ENCODE results near the gene EDC3. TPM values are rescaled to one million over a fixed set of nuclear protein-coding genes. Genes with fewer than 3 reads are reported as not detected.

The EDC3 gene
- polyA plus RNA-seq, 1 of the 3 experiments (the other 2 are of a cell fraction) = 34.9 TPM

GRCh38 chr15:74614744-74615507 lies 80.9 kb downstream of the EDC3 start:
- WGBS (ENCODE audit: low lambda C conversion rate) = 1% methylated on average over 15 of the region's 76 CpGs
- DNase-seq = peak; percentile 71
- H3K9me3 ChIP-seq = no peaks in the 10 kb centered on the region
- H3K9ac ChIP-seq = peak overlapping the region; percentile 98
- peaks cover 11% of the 10 kb centered on the region for H3F3A ChIP-seq (replicated peaks; ENCODE audit: insufficient read depth)
- H3K4me3 ChIP-seq (ENCODE audit: low read depth in 2 of 2, low read length in 1 of 2) = peak overlapping the region; percentile 98 to 99
- H3K27me3 ChIP-seq (ENCODE audit: insufficient read depth) = no peaks in the 10 kb centered on the region
- H3K79me2 ChIP-seq (ENCODE audit: insufficient read depth) = peaks cover 52% of the 10 kb centered on the region
- peaks cover 40% of the 10 kb centered on the region for H4K20me1 ChIP-seq (ENCODE audit: insufficient read depth)
- POLR2A ChIA-PET = interaction anchor here (0.8 to 4.3 kb wide), 9 partner anchors 16 to 154 kb away, joined by 3 to 33 read pairs (median 5); partner anchors contain the start of genes ARID3B and UBL7
- peak overlapping the region; percentile 96 for H3K4me2 ChIP-seq
- H3K27ac ChIP-seq (ENCODE audit: low read depth in 2 of 2, low read length in 1 of 2) = peak overlapping the region; percentile 92 to 95
- peaks cover 0 to 35% of the 10 kb centered on the region in 2 experiments; a peak in 2 of 4 replicates for H3K4me1 ChIP-seq (ENCODE audit: control insufficient read depth in 1 of 2, insufficient read depth in 2 of 2, low read depth in 1 of 2, low read length in 1 of 2)
- TF ChIP-seq RAD21 (IDR thresholded peaks at IDR 0.05; ENCODE audit: low read length) (no peak), FOXM1 (IDR thresholded peaks at IDR 0.05; ENCODE audit: low read depth) (no peak), MAX (IDR thresholded peaks at IDR 0.05; ENCODE audit: low read depth) (peak; percentile 40), RCOR1 (IDR thresholded peaks at IDR 0.05; ENCODE audit: low read length) (peak; percentile 28; the same call in 1 of the 2 replicates), POLR2AphosphoS5 (IDR thresholded peaks at IDR 0.05; ENCODE audit: low read depth, low read length) (peak; percentile 34; the same call in 1 of the 2 replicates), ZBTB33 (IDR thresholded peaks at IDR 0.05; ENCODE audit: borderline replicate concordance, low read depth) (peak; percentile 71), MEF2A (IDR thresholded peaks at IDR 0.05; ENCODE audit: borderline replicate concordance, low read depth) (no peak), NFIC (IDR thresholded peaks at IDR 0.05; ENCODE audit: borderline replicate concordance) (peak; percentile 52), CHD2 (IDR thresholded peaks at IDR 0.05; ENCODE audit: low read length, partially characterized antibody) (peak; percentile 85), REST (IDR thresholded peaks at IDR 0.05; ENCODE audit: low read depth, low read length) (no peak), SIN3A (IDR thresholded peaks at IDR 0.05; ENCODE audit: borderline replicate concordance, low read depth, low read length) (no peak), GABPA (IDR thresholded peaks at IDR 0.05; ENCODE audit: low read depth) (no peak)
- H2AFZ ChIP-seq (ENCODE audit: low read depth) = peak overlapping the region; percentile 93
- CTCF ChIA-PET = interaction anchor here (0.6 to 39.4 kb wide), 10 partner anchors 16 to 622 kb away, joined by 3 to 1109 read pairs (median 4); partner anchors contain the start of genes ARID3B and CSK
- no peaks in the 10 kb centered on the region for H3K9me2 ChIP-seq
- peaks cover 0 to 17% of the 10 kb centered on the region in 2 experiments for H3K36me3 ChIP-seq (replicated peaks in 1 of 2; ENCODE audit: control insufficient read depth in 1 of 2, insufficient read depth in 2 of 2, low read length in 1 of 2)
